GM23338 (cell line): ENCODE measurements around the gene ZAP70.

ENCODE experiments used
- CREB1 ChIP-seq: fragments of 250-450 bp; sonication (Bioruptor Pico); IDR thresholded peaks from 2 replicates; pipeline ENCODE4 v1.5.0; 2020; ENCODE audit warnings: low read depth, mild to moderate bottlenecking, moderate library complexity
- CTCF ChIP-seq, 2 experiments: fragments of 200-600 bp in 1 of 2; sonication (generic) in 1 of 2; conservative IDR thresholded peaks; 2 replicates each; pipeline versions ENCODE4 v1.5.1 to v1.6.1; 2016 to 2017; ENCODE audit warnings: antibody characterized with exemption in 2 of 2, low read depth in 2 of 2, mild to moderate bottlenecking in 2 of 2, moderate library complexity in 1 of 2
- EZH2 ChIP-seq: fragments of 200-600 bp; sonication (generic); IDR thresholded peaks from one replicate; pipeline ENCODE4 v1.8.0; 2017; ENCODE audit warnings: antibody characterized with exemption, mild to moderate bottlenecking, low read depth; ENCODE audit not compliant: unreplicated experiment
- EZH2phosphoT487 ChIP-seq: fragments of 200-600 bp; sonication (generic); IDR thresholded peaks from one replicate; pipeline ENCODE4 v1.8.1; 2018; ENCODE audit warnings: antibody characterized with exemption; ENCODE audit not compliant: unreplicated experiment
- NANOG ChIP-seq: IDR thresholded peaks from 2 replicates; pipeline ENCODE4 v1.6.1; 2016; ENCODE audit warnings: antibody characterized with exemption, borderline replicate concordance
- POLR2AphosphoS5 ChIP-seq: IDR thresholded peaks from 2 replicates; pipeline ENCODE4 v1.6.1; 2016; ENCODE audit warnings: antibody characterized with exemption, low read depth
- REST ChIP-seq: IDR thresholded peaks from one replicate; pipeline ENCODE4 v1.6.1; 2018; ENCODE audit warnings: antibody characterized with exemption; ENCODE audit not compliant: unreplicated experiment

GRCh38 chr2:97664636-97664970 is 48.8 kb upstream of the ZAP70 start:
- no peak for TF ChIP-seq EZH2phosphoT487
- TF ChIP-seq CTCF (conservative IDR thresholded peaks at IDR 0.05; ENCODE audit: low read depth in 2 of 2): no peak
- TF ChIP-seq POLR2AphosphoS5: no peak
- TF ChIP-seq EZH2: no peak
- no peak for TF ChIP-seq NANOG
- TF ChIP-seq REST: no peak
- no peak for TF ChIP-seq CREB1 (CRISPR knock-in tag)
